Sigmoid colon (tissue), 7 donors: ENCODE data around the gene TAF5L. TPM values are rescaled to one million over a fixed set of nuclear protein-coding genes. Genes with fewer than 3 reads are reported as not detected.

Experiments used
- DNase-seq: peaks from one replicate; pipeline ENCODE4 v3.0.0-alpha.2; 2019
- H3K27ac ChIP-seq, 4 donors: fragments of 200-600 bp; sonication (generic); one replicate each; pipeline ENCODE4 v1.5.1; 2016 to 2019; ENCODE audit warnings: mild to moderate bottlenecking in 1 of 4
- H3K27me3 ChIP-seq, 3 donors: fragments of 200-600 bp; sonication (generic); one replicate each; pipeline ENCODE4 v1.5.1; 2019; ENCODE audit warnings: mild to moderate bottlenecking in 1 of 3
- H3K36me3 ChIP-seq, 4 donors: fragments of 200-600 bp; sonication (generic); one replicate each; pipeline ENCODE4 v1.5.1; 2016 to 2019
- H3K4me1 ChIP-seq, 4 donors: fragments of 200-600 bp; sonication (generic); one replicate each; pipeline ENCODE4 v1.5.1; 2017 to 2019
- H3K4me3 ChIP-seq, 4 donors: fragments of 200-600 bp; sonication (generic); one replicate each; pipeline ENCODE4 v1.5.1; 2017 to 2019; ENCODE audit warnings: mild to moderate bottlenecking in 2 of 4, moderate library complexity in 1 of 4
- H3K9me3 ChIP-seq, 4 donors: fragments of 200-600 bp in 3 of 4; sonication (generic) in 3 of 4; one replicate each; pipeline versions ENCODE4 v1.5.1 to v1.6.1; 2013 to 2019
- EP300 ChIP-seq, 4 donors: sonication (generic); formaldehyde crosslinking; IDR thresholded peaks; one replicate each; pipeline ENCODE4 v1.6.1; 2017; ENCODE audit warnings: antibody characterized with exemption in 4 of 4
- POLR2A ChIP-seq, 2 donors: fragments of 450-650 bp; IDR thresholded peaks; one replicate each; pipeline ENCODE4 v1.6.1; 2016; ENCODE audit warnings: antibody characterized with exemption in 2 of 2, mild to moderate bottlenecking in 2 of 2, moderate library complexity in 2 of 2
- POLR2AphosphoS5 ChIP-seq, 4 donors: sonication (generic); formaldehyde crosslinking; IDR thresholded peaks; one replicate each; pipeline ENCODE4 v1.6.1; 2017; ENCODE audit warnings: antibody characterized with exemption in 4 of 4
- WGBS, 2 donors: extraction: QIAGEN DNeasy Blood & Tissue Kit; methylation state at CpG; one replicate each; pipeline ENCODE4 v1.1.7; 2013; 5-methylcytosine and 5-hydroxymethylcytosine counted together
- intact Hi-C: fragments of 100-400 bp; cut with DNase I; formaldehyde crosslinking; loops from one replicate; pipeline ENCODE4 v1.15.1; 2023
- polyA plus RNA-seq, 3 donors: library from polyadenylated mRNA; stranded (reverse); fragments of 200-250 nt; gene quantifications; one replicate each; pipeline ENCODE4 v1.2.3, GENCODE V29; 2013
- total RNA-seq, 4 donors: library from RNA; depleted of rRNA; stranded (reverse); fragments of >200 nt; gene quantifications; one replicate each; pipeline ENCODE4 v1.1.0, GENCODE V29; 2016
- TF ChIP-seq, protein P1 (sequence below), 4 experiments: fragments of 450-650 bp in 3 of 4; fragments of 200-600 bp in 1 of 4; IDR thresholded peaks; one replicate each; pipeline ENCODE4 v1.5.1; 2016 to 2019; ENCODE audit warnings: antibody characterized with exemption in 4 of 4, mild to moderate bottlenecking in 3 of 4, moderate library complexity in 2 of 4
- donor health status: healthy with polysubstance abuse.
- donor health status: Bipolar disorder and iron deficiency.
- donor health status: healthy.

TAF5L gene
- total and polyA plus RNA-seq, 7 donors, result 10.6 to 18.0 (median 13.0) TPM

DNA sequence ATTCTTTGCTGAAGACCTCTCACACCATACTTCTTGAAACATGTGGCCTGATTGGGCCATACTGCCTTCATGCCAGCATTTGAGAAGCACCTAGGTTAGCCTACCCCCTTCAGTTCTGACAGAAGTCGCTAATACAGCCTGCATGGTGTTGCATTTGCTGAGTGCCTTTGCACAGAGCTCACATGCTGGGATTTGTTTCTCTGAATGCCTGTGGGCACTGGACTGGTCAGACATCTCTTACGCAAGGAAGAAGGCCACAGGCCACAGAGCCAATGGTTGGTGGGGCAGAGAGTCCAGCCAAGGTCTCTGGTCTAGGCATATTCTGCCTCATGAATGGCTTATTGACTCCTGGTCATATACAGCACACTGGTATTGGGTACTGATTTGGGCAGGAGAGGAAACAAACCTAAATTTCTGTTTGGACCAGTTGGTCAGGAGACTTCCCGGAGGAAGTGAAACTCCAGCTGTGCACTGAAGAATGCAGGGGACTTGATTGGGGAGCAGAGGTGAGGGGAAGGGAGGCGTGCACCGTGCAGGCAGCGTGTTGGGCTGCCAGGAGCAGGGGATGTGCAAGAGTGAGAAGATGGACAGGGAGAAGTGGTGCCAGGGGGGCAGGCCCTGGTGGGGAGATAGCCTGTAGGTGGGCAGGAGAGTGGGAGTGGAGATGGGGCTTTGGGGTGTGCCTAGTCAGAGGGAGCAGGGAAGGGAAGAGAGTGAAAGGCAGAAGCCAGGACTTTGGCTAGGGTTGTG, 18.2 kb upstream of the TAF5L start:
- 84 to 93% methylated on average over 6 of the region's 6 CpGs for WGBS, 2 donors
- intact Hi-C loops, result no loop called here
- H3K9me3 ChIP-seq, result no peaks in the 10 kb centered on the region
- TF ChIP-seq, protein P1, sequence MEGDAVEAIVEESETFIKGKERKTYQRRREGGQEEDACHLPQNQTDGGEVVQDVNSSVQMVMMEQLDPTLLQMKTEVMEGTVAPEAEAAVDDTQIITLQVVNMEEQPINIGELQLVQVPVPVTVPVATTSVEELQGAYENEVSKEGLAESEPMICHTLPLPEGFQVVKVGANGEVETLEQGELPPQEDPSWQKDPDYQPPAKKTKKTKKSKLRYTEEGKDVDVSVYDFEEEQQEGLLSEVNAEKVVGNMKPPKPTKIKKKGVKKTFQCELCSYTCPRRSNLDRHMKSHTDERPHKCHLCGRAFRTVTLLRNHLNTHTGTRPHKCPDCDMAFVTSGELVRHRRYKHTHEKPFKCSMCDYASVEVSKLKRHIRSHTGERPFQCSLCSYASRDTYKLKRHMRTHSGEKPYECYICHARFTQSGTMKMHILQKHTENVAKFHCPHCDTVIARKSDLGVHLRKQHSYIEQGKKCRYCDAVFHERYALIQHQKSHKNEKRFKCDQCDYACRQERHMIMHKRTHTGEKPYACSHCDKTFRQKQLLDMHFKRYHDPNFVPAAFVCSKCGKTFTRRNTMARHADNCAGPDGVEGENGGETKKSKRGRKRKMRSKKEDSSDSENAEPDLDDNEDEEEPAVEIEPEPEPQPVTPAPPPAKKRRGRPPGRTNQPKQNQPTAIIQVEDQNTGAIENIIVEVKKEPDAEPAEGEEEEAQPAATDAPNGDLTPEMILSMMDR (IDR thresholded peaks at IDR 0.05), result no peak
- TF ChIP-seq POLR2A (IDR thresholded peaks at IDR 0.05) (no peak), EP300 (IDR thresholded peaks at IDR 0.05) (no peak), POLR2AphosphoS5 (IDR thresholded peaks at IDR 0.05) (no peak)
- H3K27me3 ChIP-seq, result no peaks in the 10 kb centered on the region
- peaks cover 0 to 4% (median 0%) of the 10 kb centered on the region in 4 donors for H3K4me1 ChIP-seq
- H3K4me3 ChIP-seq, result no peak overlapping the region
- no peak for DNase-seq
- no peak overlapping the region for H3K27ac ChIP-seq
- peaks cover 16 to 53% (median 23%) of the 10 kb centered on the region in 4 donors for H3K36me3 ChIP-seq

DNA sequence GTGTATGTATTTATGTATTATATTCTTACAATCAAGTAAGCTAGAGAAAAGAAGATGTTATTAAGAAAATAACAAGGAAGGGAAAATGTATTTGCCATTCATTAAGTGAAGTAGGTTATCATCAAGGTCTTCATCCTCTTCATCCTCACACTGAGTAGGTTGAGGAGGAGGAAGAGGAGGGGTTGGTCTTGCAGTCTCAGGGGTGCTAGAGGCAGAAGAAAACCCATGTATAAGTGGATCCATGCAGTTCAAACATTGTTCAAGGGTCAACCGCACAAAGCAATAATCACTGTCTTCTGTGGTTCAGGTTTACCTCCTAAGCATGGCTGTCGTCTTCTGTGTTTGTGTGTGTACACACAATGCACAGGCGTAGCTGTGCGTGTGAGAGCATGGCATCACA, 17.0 kb upstream of the TAF5L start:
- Histone ChIP-seq H3K27me3 (no peaks in the 10 kb centered on the region), H3K9me3 (no peaks in the 10 kb centered on the region), H3K27ac (no peak overlapping the region), H3K4me3 (no peak overlapping the region), H3K4me1 (peaks cover 0 to 4% (median 0%) of the 10 kb centered on the region in 4 donors), H3K36me3 (peaks cover 10 to 52% (median 24%) of the 10 kb centered on the region in 4 donors)
- no peak for DNase-seq
- 95 to 96% methylated on average over 4 of the region's 4 CpGs for WGBS, 2 donors
- intact Hi-C loops, result no loop called here
- no peak for TF ChIP-seq POLR2AphosphoS5 (IDR thresholded peaks at IDR 0.05)
- TF ChIP-seq EP300 (IDR thresholded peaks at IDR 0.05), result no peak
- no peak for TF ChIP-seq POLR2A (IDR thresholded peaks at IDR 0.05)
- TF ChIP-seq, protein P1 (IDR thresholded peaks at IDR 0.05), result no peak

DNA sequence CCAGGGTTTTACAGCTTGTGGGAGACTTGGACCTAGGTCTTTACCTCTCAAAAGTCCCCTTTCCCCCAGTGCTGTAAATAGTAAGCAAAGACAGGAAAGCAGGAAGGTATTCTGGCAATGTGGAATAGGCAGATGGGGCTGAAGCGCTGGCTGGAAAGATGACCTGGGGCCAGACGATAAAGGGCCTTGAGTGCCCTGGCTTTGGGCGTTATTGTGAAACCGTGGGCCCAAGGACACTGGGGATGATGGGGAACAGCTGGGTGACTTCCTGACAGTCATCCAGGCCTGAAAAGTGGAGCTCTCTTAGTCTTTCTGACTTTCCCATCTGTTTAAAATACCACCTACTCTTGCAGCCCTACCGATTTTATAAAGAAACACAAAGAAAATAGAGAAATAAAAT, 16.5 kb upstream of the TAF5L start:
- intact Hi-C loops, result no loop called here
- H3K36me3 ChIP-seq, result peaks cover 10 to 52% (median 27%) of the 10 kb centered on the region in 4 donors

DNA sequence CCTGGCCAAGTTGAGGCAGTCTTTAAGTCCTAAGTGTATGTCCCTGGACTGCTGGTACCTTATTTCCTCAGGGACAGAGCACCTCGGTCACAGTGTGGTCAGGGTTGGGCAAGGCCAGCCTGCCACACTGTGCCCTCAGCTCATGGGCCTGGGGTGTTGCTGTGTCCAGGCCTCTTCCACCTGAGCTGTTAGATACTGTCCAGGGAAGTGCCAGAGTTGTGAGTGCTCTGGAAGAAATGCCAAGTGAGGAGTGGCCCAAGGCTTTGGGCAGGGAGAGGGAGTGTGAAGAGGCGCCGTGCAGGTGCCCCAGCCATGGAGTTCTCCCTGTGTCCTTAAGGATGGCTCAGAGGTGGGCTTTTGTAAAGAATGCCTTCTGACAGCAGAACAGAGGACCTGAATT, 15.4 kb upstream of the TAF5L start:
- H3K36me3 ChIP-seq, result peaks cover 11 to 52% (median 29%) of the 10 kb centered on the region in 4 donors
- H3K27ac ChIP-seq, result no peak overlapping the region
- peaks cover 0 to 4% (median 0%) of the 10 kb centered on the region in 4 donors for H3K4me1 ChIP-seq
- H3K9me3 ChIP-seq, result no peaks in the 10 kb centered on the region
- no peak overlapping the region for H3K4me3 ChIP-seq
- 96 to 97% methylated on average over 3 of the region's 3 CpGs for WGBS, 2 donors
- H3K27me3 ChIP-seq, result no peaks in the 10 kb centered on the region
- intact Hi-C loops, result no loop called here
- TF ChIP-seq, protein P1 (IDR thresholded peaks at IDR 0.05), result no peak
- TF ChIP-seq POLR2AphosphoS5 (IDR thresholded peaks at IDR 0.05) (no peak), POLR2A (IDR thresholded peaks at IDR 0.05) (no peak), EP300 (IDR thresholded peaks at IDR 0.05) (no peak)
- DNase-seq, result no peak

More for the DNA sequence above, 16.5 kb upstream of the TAF5L start:
- TF ChIP-seq EP300 (IDR thresholded peaks at IDR 0.05) (no peak), POLR2A (IDR thresholded peaks at IDR 0.05) (no peak), POLR2AphosphoS5 (IDR thresholded peaks at IDR 0.05) (no peak)
- TF ChIP-seq, protein P1 (IDR thresholded peaks at IDR 0.05), result no peak
- Histone ChIP-seq H3K9me3 (no peaks in the 10 kb centered on the region), H3K27ac (no peak overlapping the region), H3K27me3 (no peaks in the 10 kb centered on the region), H3K4me1 (peaks cover 0 to 4% (median 0%) of the 10 kb centered on the region in 4 donors), H3K4me3 (no peak overlapping the region)
- no peak for DNase-seq
- 79 to 84% methylated on average over 5 of the region's 5 CpGs for WGBS, 2 donors
